Testis (tissue), 3 donors: Measurements from ENCODE around the gene CREG1. TPM values are rescaled to one million over a fixed set of nuclear protein-coding genes. Genes with fewer than 3 reads are reported as not detected.

Source experiments
- DNase-seq: peaks from one replicate; pipeline ENCODE4 v3.0.0-alpha.2; 2019
- H3K27ac ChIP-seq, 2 donors: fragments of 200-600 bp; sonication (generic); one replicate each; pipeline ENCODE4 v1.5.1; 2019
- H3K27me3 ChIP-seq: fragments of 200-600 bp; sonication (generic); one replicate; pipeline ENCODE4 v1.5.1; 2019
- H3K36me3 ChIP-seq: fragments of 200-600 bp; sonication (generic); one replicate; pipeline ENCODE4 v1.5.1; 2017; ENCODE audit warnings: low read depth; ENCODE audit errors: missing control alignments
- H3K4me1 ChIP-seq: fragments of 200-600 bp; sonication (generic); one replicate; pipeline ENCODE4 v1.5.1; 2019
- H3K4me3 ChIP-seq, 2 donors: fragments of 200-600 bp; sonication (generic); one replicate each; pipeline ENCODE4 v1.5.1; 2017 to 2019
- H3K9me3 ChIP-seq: fragments of 200-600 bp; sonication (generic); one replicate; pipeline ENCODE4 v1.5.1; 2017
- CTCF ChIP-seq, 3 experiments: fragments of 450-650 bp in 2 of 3; fragments of 200-600 bp in 1 of 3; sonication (generic) in 1 of 3; IDR thresholded peaks; one replicate each; pipeline ENCODE4 v1.5.1; 2016 to 2019; ENCODE audit warnings: antibody characterized with exemption in 3 of 3, mild to moderate bottlenecking in 2 of 3, moderate library complexity in 1 of 3
- POLR2A ChIP-seq: fragments of 450-650 bp; IDR thresholded peaks from one replicate; pipeline ENCODE4 v1.6.1; 2017; ENCODE audit warnings: antibody characterized with exemption, mild to moderate bottlenecking, moderate library complexity
- WGBS, 2 donors: methylation state at CpG; one replicate each; pipeline ENCODE4 v1.1.5; 2018; 5-methylcytosine and 5-hydroxymethylcytosine counted together
- intact Hi-C: fragments of 100-400 bp; cut with DNase I; formaldehyde crosslinking; loops from one replicate; pipeline ENCODE4 v1.15.1; 2023; ENCODE audit warnings: low total_unique reads
- polyA plus RNA-seq: library from polyadenylated mRNA; stranded (reverse); fragments of 350-450 nt; fragmentation: Illumina TruSeq; extraction: RNeasy Lipid Tissue Mini Kit (QIAGEN cat#74804); gene quantifications from one replicate; pipeline ENCODE4 v1.2.3, GENCODE V29; 2014; ENCODE audit warnings: low read depth, low replicate concordance; ENCODE audit not compliant: insufficient read depth
- total RNA-seq, 2 donors: library from RNA; depleted of rRNA; stranded (reverse); fragments of >200 nt; gene quantifications; one replicate each; pipeline ENCODE4 v1.2.3, GENCODE V29; 2016

The CREG1 gene
- total and polyA plus RNA-seq, 3 donors from 2014 or later: 82.4 to 215 (median 181) TPM

- H3K27ac ChIP-seq: no peak overlapping the region
- no peaks in the 10 kb centered on the region for H3K9me3 ChIP-seq
- no peaks in the 10 kb centered on the region for H3K4me1 ChIP-seq
- DNase-seq: no peak
- intact Hi-C loops: no loop called here
- H3K4me3 ChIP-seq: no peak overlapping the region
- no peak for TF ChIP-seq CTCF (IDR thresholded peaks at IDR 0.05)
- H3K36me3 ChIP-seq: no peaks in the 10 kb centered on the region
- 93 to 97% methylated on average over 3 of the region's 3 CpGs for WGBS, 2 donors
- no peaks in the 10 kb centered on the region for H3K27me3 ChIP-seq
These were observed 13.2 kb upstream of the CREG1 start for GRCh38 chr1:167566766-167567165.

- intact Hi-C loops: no loop called here
These were observed 12.4 kb upstream of the CREG1 start for GRCh38 chr1:167565922-167566321.

GRCh38 chr1:167564612-167565270 lies 11.2 kb upstream of the CREG1 start:
- H3K4me3 ChIP-seq: no peak overlapping the region
- TF ChIP-seq CTCF (IDR thresholded peaks at IDR 0.05) (no peak), POLR2A (no peak)
- H3K4me1 ChIP-seq: no peaks in the 10 kb centered on the region
- intact Hi-C loops: no loop called here
- H3K36me3 ChIP-seq: no peaks in the 10 kb centered on the region
- WGBS, 2 donors: 91% methylated on average over 5 of the region's 5 CpGs
- DNase-seq: no peak
- no peaks in the 10 kb centered on the region for H3K9me3 ChIP-seq
- H3K27ac ChIP-seq: no peak overlapping the region
- no peaks in the 10 kb centered on the region for H3K27me3 ChIP-seq

More at GRCh38 chr1:167565922-167566321, 12.4 kb upstream of the CREG1 start:
- Histone ChIP-seq H3K27ac (no peak overlapping the region), H3K27me3 (no peaks in the 10 kb centered on the region), H3K4me1 (no peaks in the 10 kb centered on the region), H3K36me3 (no peaks in the 10 kb centered on the region), H3K4me3 (no peak overlapping the region), H3K9me3 (no peaks in the 10 kb centered on the region)
- DNase-seq: no peak
- no peak for TF ChIP-seq POLR2A
- no peak for TF ChIP-seq CTCF (IDR thresholded peaks at IDR 0.05)
- WGBS, 2 donors: 85 to 93% methylated on average over 5 of the region's 5 CpGs

GRCh38 chr1:167563579-167564246 lies 10.2 kb upstream of the CREG1 start:
- Histone ChIP-seq H3K9me3 (no peaks in the 10 kb centered on the region), H3K27me3 (no peaks in the 10 kb centered on the region), H3K27ac (no peak overlapping the region), H3K4me3 (no peak overlapping the region), H3K4me1 (no peaks in the 10 kb centered on the region), H3K36me3 (no peaks in the 10 kb centered on the region)
- DNase-seq: no peak
- no peak for TF ChIP-seq CTCF (IDR thresholded peaks at IDR 0.05)
- intact Hi-C loops: no loop called here
- 67 to 70% methylated on average over 7 of the region's 7 CpGs for WGBS, 2 donors

GRCh38 chr1:167562702-167563101 lies 9.1 kb upstream of the CREG1 start:
- H3K36me3 ChIP-seq: no peaks in the 10 kb centered on the region
- H3K9me3 ChIP-seq: no peaks in the 10 kb centered on the region
- no peaks in the 10 kb centered on the region for H3K4me1 ChIP-seq
- no peak for DNase-seq
- intact Hi-C loops: no loop called here
- H3K4me3 ChIP-seq: no peak overlapping the region
- no peak for TF ChIP-seq POLR2A
- TF ChIP-seq CTCF (IDR thresholded peaks at IDR 0.05): no peak
- WGBS, 2 donors: 41 to 90% methylated on average over 1 of the region's 1 CpG
- H3K27me3 ChIP-seq: no peaks in the 10 kb centered on the region
- H3K27ac ChIP-seq: no peak overlapping the region
